Kidney epithelial cell (primary cell): ENCODE data around the gene SLC30A2. TPM values are rescaled to one million over a fixed set of nuclear protein-coding genes. Genes with fewer than 3 reads are reported as not detected.

Source experiments
- DNase-seq: peaks from one replicate; pipeline ENCODE4 v3.0.0-alpha.2; 2010; ENCODE audit warnings: low read depth
- H3K27me3 ChIP-seq: 2 replicates; pipeline ENCODE4 v1.6.0; 2011; ENCODE audit warnings: low read length; ENCODE audit not compliant: control insufficient read depth, insufficient read depth
- H3K36me3 ChIP-seq: 2 replicates; pipeline ENCODE4 v1.5.1; 2011; ENCODE audit warnings: low read length; ENCODE audit not compliant: control insufficient read depth, insufficient read depth
- H3K4me3 ChIP-seq: 2 replicates; pipeline ENCODE4 v1.5.1; 2011; ENCODE audit warnings: low read depth, mild to moderate bottlenecking, control low read depth, low read length
- CTCF ChIP-seq: IDR thresholded peaks from 2 replicates; pipeline ENCODE4 v1.5.1; 2011; ENCODE audit warnings: mild to moderate bottlenecking, moderate library complexity, low read length, control low read depth, inconsistent platforms; ENCODE audit not compliant: insufficient read depth, poor library complexity, severe bottlenecking
- total RNA-seq: library from RNA; depleted of rRNA; stranded (reverse); fragments of >200 nt; gene quantifications from 2 replicates; pipeline ENCODE4 v1.2.3, GENCODE V29; 2015

SLC30A2 gene
- total RNA-seq, 1 donor from 2014 or later, result 0.75 TPM

- DNase-seq, result no peak
- Histone ChIP-seq H3K27me3 (peaks cover 5% of the 10 kb centered on the region), H3K36me3 (no peaks in the 10 kb centered on the region), H3K4me3 (no peak overlapping the region)
- TF ChIP-seq CTCF, result no peak
Observed at GRCh38 chr1:26006710-26007109, 39.2 kb downstream of the SLC30A2 start.

- Histone ChIP-seq H3K27me3 (peaks cover 5% of the 10 kb centered on the region), H3K36me3 (no peaks in the 10 kb centered on the region), H3K4me3 (no peak overlapping the region)
- DNase-seq, result no peak
- no peak for TF ChIP-seq CTCF
Observed at GRCh38 chr1:26005434-26006105, 40.3 kb downstream of the SLC30A2 start.

GRCh38 chr1:26003756-26004155 lies 42.2 kb downstream of the SLC30A2 start:
- Histone ChIP-seq H3K27me3 (peaks cover 5% of the 10 kb centered on the region), H3K36me3 (no peaks in the 10 kb centered on the region), H3K4me3 (no peak overlapping the region)
- TF ChIP-seq CTCF, result no peak
- DNase-seq, result no peak

GRCh38 chr1:26003262-26003661 lies 42.7 kb downstream of the SLC30A2 start:
- no peak overlapping the region for H3K4me3 ChIP-seq
- peaks cover 5% of the 10 kb centered on the region for H3K27me3 ChIP-seq
- H3K36me3 ChIP-seq, result no peaks in the 10 kb centered on the region
- no peak for DNase-seq
- no peak for TF ChIP-seq CTCF

- no peak for DNase-seq
- H3K27me3 ChIP-seq, result no peaks in the 10 kb centered on the region
- TF ChIP-seq CTCF, result no peak
Observed at GRCh38 chr1:25999041-25999800, 46.7 kb downstream of the SLC30A2 start.

More at GRCh38 chr1:25999041-25999800, 46.7 kb downstream of the SLC30A2 start:
- H3K36me3 ChIP-seq, result no peaks in the 10 kb centered on the region
- no peak overlapping the region for H3K4me3 ChIP-seq
